Kidney epithelial cell (primary cell): ENCODE results near the gene RHEB. TPM values are rescaled to one million over a fixed set of nuclear protein-coding genes. Genes with fewer than 3 reads are reported as not detected.

Experiments
- DNase-seq: peaks from one replicate; pipeline ENCODE4 v3.0.0-alpha.2; 2010; ENCODE audit warnings: low read depth
- H3K27me3 ChIP-seq: 2 replicates; pipeline ENCODE4 v1.6.0; 2011; ENCODE audit warnings: low read length; ENCODE audit not compliant: control insufficient read depth, insufficient read depth
- H3K36me3 ChIP-seq: 2 replicates; pipeline ENCODE4 v1.5.1; 2011; ENCODE audit warnings: low read length; ENCODE audit not compliant: control insufficient read depth, insufficient read depth
- H3K4me3 ChIP-seq: 2 replicates; pipeline ENCODE4 v1.5.1; 2011; ENCODE audit warnings: low read depth, mild to moderate bottlenecking, control low read depth, low read length
- total RNA-seq: library from RNA; depleted of rRNA; stranded (reverse); fragments of >200 nt; gene quantifications from 2 replicates; pipeline ENCODE4 v1.2.3, GENCODE V29; 2015
- TF ChIP-seq, protein P1 (sequence below): IDR thresholded peaks from 2 replicates; pipeline ENCODE4 v1.5.1; 2011; ENCODE audit warnings: mild to moderate bottlenecking, moderate library complexity, low read length, control low read depth, inconsistent platforms; ENCODE audit not compliant: insufficient read depth, poor library complexity, severe bottlenecking

RHEB gene
- total RNA-seq, 1 donor from 2014 or later: 139 TPM

- Histone ChIP-seq H3K27me3 (no peaks in the 10 kb centered on the region), H3K4me3 (peak overlapping the region; percentile 57), H3K36me3 (no peaks in the 10 kb centered on the region)
- DNase-seq: no peak
- TF ChIP-seq, protein P1, sequence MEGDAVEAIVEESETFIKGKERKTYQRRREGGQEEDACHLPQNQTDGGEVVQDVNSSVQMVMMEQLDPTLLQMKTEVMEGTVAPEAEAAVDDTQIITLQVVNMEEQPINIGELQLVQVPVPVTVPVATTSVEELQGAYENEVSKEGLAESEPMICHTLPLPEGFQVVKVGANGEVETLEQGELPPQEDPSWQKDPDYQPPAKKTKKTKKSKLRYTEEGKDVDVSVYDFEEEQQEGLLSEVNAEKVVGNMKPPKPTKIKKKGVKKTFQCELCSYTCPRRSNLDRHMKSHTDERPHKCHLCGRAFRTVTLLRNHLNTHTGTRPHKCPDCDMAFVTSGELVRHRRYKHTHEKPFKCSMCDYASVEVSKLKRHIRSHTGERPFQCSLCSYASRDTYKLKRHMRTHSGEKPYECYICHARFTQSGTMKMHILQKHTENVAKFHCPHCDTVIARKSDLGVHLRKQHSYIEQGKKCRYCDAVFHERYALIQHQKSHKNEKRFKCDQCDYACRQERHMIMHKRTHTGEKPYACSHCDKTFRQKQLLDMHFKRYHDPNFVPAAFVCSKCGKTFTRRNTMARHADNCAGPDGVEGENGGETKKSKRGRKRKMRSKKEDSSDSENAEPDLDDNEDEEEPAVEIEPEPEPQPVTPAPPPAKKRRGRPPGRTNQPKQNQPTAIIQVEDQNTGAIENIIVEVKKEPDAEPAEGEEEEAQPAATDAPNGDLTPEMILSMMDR: no peak
Observed at GRCh38 chr7:151518105-151518946, 1.4 kb downstream of the RHEB start.

DNA sequence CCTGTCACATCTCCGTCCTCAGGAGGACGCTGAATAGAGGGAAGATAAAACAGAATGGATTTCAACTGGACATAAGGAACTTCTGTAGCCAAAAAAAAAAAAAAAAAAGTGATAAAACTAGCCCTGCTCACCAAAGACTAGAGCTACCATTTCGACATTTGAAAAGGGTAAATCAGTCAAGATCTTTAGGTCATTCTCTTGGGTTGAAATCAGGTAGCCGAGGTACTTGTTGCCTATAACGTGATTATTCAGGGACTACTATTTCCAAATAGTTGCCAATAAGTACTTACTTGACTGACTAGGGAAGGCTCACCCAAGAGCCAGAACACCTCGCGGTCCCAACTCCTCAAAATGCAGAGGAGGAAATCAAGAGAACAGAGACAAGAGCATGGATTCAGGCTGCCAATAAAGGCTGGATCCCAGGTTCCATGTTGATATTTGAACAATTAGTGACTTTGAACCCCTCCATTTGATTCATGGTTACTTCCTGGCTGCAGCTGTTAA is 2.0 kb downstream of the RHEB start:
- TF ChIP-seq, protein P1: no peak
- no peak for DNase-seq
- Histone ChIP-seq H3K36me3 (no peaks in the 10 kb centered on the region), H3K27me3 (no peaks in the 10 kb centered on the region), H3K4me3 (peak overlapping the region; percentile 57)

- Histone ChIP-seq H3K27me3 (no peaks in the 10 kb centered on the region), H3K4me3 (no peak overlapping the region), H3K36me3 (no peaks in the 10 kb centered on the region)
- DNase-seq: no peak
- TF ChIP-seq, protein P1: no peak
Observed at GRCh38 chr7:151515276-151515565, 4.5 kb downstream of the RHEB start.

DNA sequence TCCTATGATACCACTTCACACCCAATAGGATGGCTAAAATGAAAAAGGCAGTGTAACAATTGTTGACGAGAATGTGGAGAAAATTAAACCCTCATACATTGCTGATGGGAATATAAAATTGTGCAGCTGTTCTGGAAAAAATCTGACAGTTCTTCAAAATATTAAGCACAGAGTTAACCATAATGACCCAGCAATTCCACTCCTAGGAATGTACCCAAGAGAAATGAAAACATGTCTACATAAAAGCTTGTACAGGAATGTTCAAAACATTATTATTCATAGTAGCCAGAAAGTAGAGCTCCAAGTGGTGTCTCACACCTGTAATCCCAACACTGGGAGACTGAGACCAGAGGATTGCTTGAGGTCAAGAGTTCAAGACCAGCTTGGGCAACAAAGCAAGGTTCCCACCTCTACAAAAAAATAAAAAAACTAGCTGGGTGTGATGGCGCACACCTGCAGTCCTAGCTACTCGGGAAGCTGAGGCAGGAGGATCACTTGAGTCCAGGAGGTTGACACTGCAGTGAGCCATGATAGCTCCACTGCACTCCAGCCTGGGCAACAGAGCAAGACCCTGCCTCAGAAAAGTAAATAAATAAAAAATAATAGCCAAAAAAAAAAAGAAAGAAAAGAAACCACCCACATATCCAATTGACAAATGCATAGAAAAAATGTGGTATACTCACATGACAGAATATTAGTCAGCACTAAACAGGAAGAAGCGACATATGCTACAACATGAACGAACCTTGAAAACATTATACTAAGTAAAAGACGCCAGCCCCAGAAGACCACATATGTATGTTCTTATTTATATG is 5.0 kb downstream of the RHEB start:
- no peak for DNase-seq
- no peaks in the 10 kb centered on the region for H3K36me3 ChIP-seq
- H3K4me3 ChIP-seq: no peak overlapping the region
- H3K27me3 ChIP-seq: no peaks in the 10 kb centered on the region
- TF ChIP-seq, protein P1: no peak

- TF ChIP-seq, protein P1: no peak
- Histone ChIP-seq H3K27me3 (no peaks in the 10 kb centered on the region), H3K36me3 (no peaks in the 10 kb centered on the region), H3K4me3 (no peak overlapping the region)
- DNase-seq: no peak
Observed at GRCh38 chr7:151513133-151513532, 6.6 kb downstream of the RHEB start.
